Endothelial cell (in vitro differentiated cells): ENCODE data around the gene BAIAP2. TPM values are rescaled to one million over a fixed set of nuclear protein-coding genes. Genes with fewer than 3 reads are reported as not detected.

Experiments used
- DNase-seq: peaks from one replicate; pipeline ENCODE4 v3.0.0; 2021; ENCODE audit warnings: low spot score
- H3K27ac Mint-ChIP-seq: one replicate; pipeline ENCODE4 v1.8.0; 2021; ENCODE audit warnings: mixed read lengths, inconsistent platforms; ENCODE audit not compliant: unreplicated experiment
- H3K27me3 Mint-ChIP-seq: one replicate; pipeline ENCODE4 v1.8.0; 2021; ENCODE audit warnings: mild to moderate bottlenecking, moderate library complexity, mixed read lengths, inconsistent platforms; ENCODE audit not compliant: unreplicated experiment
- H3K36me3 Mint-ChIP-seq: one replicate; pipeline ENCODE4 v1.8.0; 2021; ENCODE audit warnings: mild to moderate bottlenecking, low read depth, mixed read lengths, inconsistent platforms; ENCODE audit not compliant: unreplicated experiment
- H3K4me1 Mint-ChIP-seq: one replicate; pipeline ENCODE4 v1.8.0; 2021; ENCODE audit warnings: mild to moderate bottlenecking, mixed read lengths, inconsistent platforms; ENCODE audit not compliant: unreplicated experiment
- H3K4me3 Mint-ChIP-seq: one replicate; pipeline ENCODE4 v1.8.0; 2021; ENCODE audit warnings: mild to moderate bottlenecking, mixed read lengths, inconsistent platforms; ENCODE audit not compliant: unreplicated experiment
- H3K9me3 Mint-ChIP-seq: one replicate; pipeline ENCODE4 v1.8.0; 2021; ENCODE audit warnings: mixed read lengths, inconsistent platforms; ENCODE audit not compliant: unreplicated experiment
- total RNA-seq: library from RNA; stranded (reverse); fragmentation: NEBNext Ultra II Directional; extraction: Animal tissue kit (Norgen Biotek cat#: 25700); gene quantifications from one replicate; pipeline ENCODE4 v1.2.1, GENCODE V29; 2021; ENCODE audit not compliant: unreplicated experiment
- TF ChIP-seq, protein P1 (sequence below): fragments of 200-600 bp; sonication (generic); IDR thresholded peaks from one replicate; pipeline ENCODE4 v1.5.0; 2021; ENCODE audit warnings: antibody characterized with exemption; ENCODE audit not compliant: unreplicated experiment

The BAIAP2 gene
- total RNA-seq, 1 donor from 2014 or later = 67.8 TPM

DNA sequence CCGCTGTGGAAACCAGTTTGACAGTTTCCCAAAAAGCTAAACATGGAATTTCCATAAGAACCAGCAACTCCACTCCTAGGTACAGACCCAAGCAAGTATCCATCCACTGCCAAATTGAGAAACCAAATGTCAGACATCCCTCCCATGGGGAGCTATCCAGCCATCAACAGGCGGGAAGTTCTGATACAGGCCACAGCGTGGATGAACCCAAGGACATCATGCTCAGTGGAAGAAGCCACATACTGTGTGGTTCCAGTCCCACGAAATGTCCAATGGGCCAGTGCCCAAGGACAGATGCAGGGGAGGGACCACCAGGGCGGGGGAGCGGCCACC is 12.6 kb upstream of the BAIAP2 start:
- H3K4me3 Mint-ChIP-seq = no peak overlapping the region
- peaks cover 12% of the 10 kb centered on the region for H3K4me1 Mint-ChIP-seq
- H3K27me3 Mint-ChIP-seq = peaks cover 7% of the 10 kb centered on the region
- no peak for DNase-seq
- H3K9me3 Mint-ChIP-seq = no peaks in the 10 kb centered on the region
- H3K36me3 Mint-ChIP-seq = no peaks in the 10 kb centered on the region
- H3K27ac Mint-ChIP-seq = no peak overlapping the region
- TF ChIP-seq, protein P1, sequence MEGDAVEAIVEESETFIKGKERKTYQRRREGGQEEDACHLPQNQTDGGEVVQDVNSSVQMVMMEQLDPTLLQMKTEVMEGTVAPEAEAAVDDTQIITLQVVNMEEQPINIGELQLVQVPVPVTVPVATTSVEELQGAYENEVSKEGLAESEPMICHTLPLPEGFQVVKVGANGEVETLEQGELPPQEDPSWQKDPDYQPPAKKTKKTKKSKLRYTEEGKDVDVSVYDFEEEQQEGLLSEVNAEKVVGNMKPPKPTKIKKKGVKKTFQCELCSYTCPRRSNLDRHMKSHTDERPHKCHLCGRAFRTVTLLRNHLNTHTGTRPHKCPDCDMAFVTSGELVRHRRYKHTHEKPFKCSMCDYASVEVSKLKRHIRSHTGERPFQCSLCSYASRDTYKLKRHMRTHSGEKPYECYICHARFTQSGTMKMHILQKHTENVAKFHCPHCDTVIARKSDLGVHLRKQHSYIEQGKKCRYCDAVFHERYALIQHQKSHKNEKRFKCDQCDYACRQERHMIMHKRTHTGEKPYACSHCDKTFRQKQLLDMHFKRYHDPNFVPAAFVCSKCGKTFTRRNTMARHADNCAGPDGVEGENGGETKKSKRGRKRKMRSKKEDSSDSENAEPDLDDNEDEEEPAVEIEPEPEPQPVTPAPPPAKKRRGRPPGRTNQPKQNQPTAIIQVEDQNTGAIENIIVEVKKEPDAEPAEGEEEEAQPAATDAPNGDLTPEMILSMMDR = no peak

DNA sequence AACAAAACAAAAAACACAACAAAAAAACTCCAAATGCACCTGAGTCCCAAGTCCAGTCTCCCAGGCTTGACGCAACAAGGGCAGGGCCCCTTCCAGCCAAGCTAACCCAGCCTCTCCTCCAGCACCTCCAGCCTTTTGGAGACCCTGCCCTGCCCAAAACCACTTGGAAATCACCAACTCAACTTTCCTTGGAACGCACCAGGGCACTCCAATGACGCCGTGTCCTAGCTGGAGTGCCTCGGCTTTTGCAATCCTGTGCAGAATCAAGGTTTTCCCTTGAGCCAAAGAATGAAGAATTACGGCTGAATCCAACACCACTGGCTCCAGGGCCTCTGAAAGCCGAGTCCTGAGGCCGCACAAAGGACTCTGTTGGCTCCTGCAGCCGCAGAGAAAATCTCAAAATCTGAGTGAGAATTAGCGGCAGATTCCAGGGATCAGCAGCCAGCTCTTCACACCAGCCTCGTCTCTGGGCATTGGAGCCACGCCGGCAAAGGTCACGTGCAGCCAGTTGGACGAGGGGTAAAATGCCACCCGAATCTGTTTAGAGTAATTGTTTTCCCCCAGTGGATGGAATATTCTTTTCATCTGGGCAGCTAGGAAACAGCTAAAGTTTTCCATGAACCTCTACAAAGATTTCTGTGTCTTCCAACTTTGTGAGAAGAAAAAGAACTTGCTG is 9.7 kb upstream of the BAIAP2 start:
- TF ChIP-seq, protein P1 = no peak
- Mint-ChIP-seq H3K4me3 (no peak overlapping the region), H3K36me3 (no peaks in the 10 kb centered on the region), H3K9me3 (no peaks in the 10 kb centered on the region), H3K4me1 (peaks cover 6% of the 10 kb centered on the region), H3K27me3 (peaks cover 7% of the 10 kb centered on the region), H3K27ac (no peak overlapping the region)
- no peak for DNase-seq

DNA sequence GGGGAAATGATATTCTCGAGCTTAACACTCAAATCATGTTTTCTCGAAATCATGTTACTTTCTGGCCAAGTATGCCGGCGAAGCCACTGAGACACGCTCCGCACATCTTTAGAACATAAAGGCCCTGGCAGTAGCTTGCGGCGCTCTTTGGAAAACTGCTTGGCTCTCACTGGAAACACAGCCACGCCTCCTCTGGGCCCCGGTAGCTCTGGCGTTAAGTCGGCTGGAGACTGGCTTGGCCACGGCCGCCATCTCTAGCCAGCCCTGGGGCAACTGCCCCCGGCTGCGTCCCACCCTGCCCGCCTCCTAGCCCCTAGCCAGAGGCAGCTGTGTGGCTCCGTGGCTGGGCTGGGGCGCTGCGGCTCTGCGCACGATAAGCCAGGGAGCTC is 9.2 kb upstream of the BAIAP2 start:
- Mint-ChIP-seq H3K9me3 (no peaks in the 10 kb centered on the region), H3K27ac (no peak overlapping the region), H3K36me3 (peaks cover 4% of the 10 kb centered on the region), H3K4me1 (peaks cover 9% of the 10 kb centered on the region), H3K27me3 (peaks cover 8% of the 10 kb centered on the region), H3K4me3 (no peak overlapping the region)
- TF ChIP-seq, protein P1 = no peak
- DNase-seq = no peak

DNA sequence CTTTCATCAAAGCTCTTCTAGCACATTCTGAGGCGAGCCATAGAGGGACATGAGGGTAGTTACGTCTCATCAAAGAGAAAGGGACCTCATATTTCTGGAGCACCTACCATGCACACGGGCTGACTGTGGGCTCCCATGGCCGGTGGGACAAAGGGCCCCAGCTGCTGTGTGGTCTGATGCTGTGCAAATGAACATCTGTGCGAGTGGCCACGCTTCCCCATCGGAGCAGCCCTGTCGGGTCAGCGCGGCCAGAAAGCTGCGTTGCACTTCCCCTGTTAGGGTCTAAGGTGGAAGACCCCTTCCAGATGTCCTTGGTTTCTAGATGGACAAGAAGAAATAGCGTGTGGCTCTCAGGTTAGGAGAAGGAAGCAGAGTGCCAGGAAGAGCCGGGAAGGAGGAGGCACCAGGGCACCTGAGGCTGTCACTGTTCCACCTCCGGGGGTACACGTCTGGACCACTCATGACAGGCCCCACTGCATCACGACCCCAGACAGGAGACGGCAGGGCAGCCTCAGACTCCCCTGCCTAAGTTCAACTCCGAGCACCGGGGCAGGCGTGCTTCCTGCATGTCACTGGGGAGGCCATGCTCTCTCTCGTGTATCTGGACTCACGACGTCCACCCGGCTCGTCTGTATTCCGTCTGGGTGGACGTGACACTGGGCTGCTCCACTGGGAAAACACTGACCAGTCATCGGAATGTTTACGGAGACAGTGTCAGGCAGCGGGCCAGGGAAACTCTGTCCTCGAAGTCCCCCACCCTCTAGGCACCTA is 8.5 kb upstream of the BAIAP2 start:
- Mint-ChIP-seq H3K27ac (no peak overlapping the region), H3K9me3 (no peaks in the 10 kb centered on the region), H3K36me3 (peaks cover 9% of the 10 kb centered on the region), H3K4me1 (peaks cover 13% of the 10 kb centered on the region), H3K27me3 (peaks cover 8% of the 10 kb centered on the region), H3K4me3 (no peak overlapping the region)
- DNase-seq = no peak
- TF ChIP-seq, protein P1 = no peak

DNA sequence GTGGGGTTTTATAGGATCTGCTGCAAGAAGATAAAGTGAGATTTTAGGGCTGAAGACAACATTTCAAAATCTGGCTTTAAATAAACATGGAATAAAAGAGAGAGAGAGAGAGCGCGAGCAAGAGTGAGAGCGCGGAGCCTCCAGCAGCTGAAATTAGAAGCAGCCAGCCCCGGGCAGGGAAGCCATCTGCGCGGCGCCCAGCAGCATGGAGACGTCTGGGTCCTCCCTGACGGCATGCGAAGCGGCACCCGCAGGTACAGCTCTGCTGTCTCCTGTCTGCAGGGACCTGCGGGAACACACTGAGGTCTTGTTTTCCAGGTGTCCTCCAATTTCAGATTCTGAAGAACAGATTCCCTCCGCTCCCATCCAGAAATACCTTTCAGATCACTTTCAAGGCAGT is 7.9 kb upstream of the BAIAP2 start:
- Mint-ChIP-seq H3K27ac (no peak overlapping the region), H3K36me3 (peaks cover 12% of the 10 kb centered on the region)

More for the DNA sequence above, 7.9 kb upstream of the BAIAP2 start:
- Mint-ChIP-seq H3K9me3 (no peaks in the 10 kb centered on the region), H3K4me3 (no peak overlapping the region), H3K4me1 (peaks cover 17% of the 10 kb centered on the region), H3K27me3 (peaks cover 5% of the 10 kb centered on the region)
- TF ChIP-seq, protein P1 = no peak
- no peak for DNase-seq
